Amygdala (tissue), 56 donors: Measurements from ENCODE around the gene BRIP1.
"Not testable (repeated sequence)": the region's sequence is repeated elsewhere in the genome, so short reads cannot be mapped to it uniquely, and the experiment has no call there.

Experiments
- DNase-seq, 56 donors: peaks; one replicate each; lab custom pipeline; 2025; lab: John Stamatoyannopoulos, UW

Gene BRIP1

DNA sequence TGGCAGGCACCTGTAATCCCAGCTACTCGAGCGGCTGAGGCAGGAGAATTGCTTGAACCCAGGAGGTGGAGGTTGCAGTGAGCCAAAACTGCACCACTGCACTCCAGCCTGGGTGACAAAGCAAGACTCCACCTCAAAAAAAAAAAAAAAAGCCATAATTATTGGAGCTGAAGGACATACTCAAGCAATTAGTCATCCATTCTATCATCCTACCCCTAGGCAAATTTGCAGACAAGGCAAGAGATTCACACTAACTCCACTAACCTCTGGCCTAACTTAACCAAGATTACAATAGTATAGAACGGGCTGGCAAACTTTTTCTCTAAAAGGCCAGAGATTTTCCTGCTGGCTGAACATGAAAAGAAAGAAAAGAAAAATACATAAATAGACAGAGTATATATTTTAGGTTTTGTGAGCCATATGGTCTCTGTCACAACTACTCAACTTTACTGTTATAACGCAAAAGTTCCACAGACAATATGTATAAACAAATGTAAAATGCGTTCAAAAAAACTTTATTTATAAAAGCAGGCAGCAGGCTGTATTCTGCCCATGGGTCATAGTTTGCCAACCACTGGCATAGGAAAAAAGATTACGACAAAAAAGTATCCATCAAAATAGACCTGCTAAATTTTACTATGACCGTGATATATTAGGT is 29.7 kb downstream of the BRIP1 start:
- DNase-seq: no peak

DNA sequence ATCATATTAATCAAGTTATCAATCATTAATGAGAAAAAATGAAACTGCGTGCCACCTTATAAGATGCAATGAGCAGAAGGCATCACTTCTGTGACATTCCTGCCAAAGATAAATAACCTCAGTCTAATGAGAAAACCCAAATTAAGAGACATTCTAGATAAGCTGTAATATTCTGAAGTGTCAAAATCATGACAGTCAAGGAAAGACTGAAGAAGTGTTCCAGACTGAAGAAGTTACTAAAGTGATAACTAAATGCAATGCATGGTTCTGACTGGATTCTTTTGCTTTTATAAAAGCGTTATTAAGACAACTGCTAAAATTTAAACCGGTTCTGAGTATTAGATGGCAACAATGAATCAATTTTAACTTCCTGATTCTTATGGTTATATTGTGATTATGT is 30.9 kb downstream of the BRIP1 start:
- DNase-seq: no peak

GRCh38 chr17:61831099-61831498 is 32.2 kb downstream of the BRIP1 start:
- DNase-seq: no peak

DNA sequence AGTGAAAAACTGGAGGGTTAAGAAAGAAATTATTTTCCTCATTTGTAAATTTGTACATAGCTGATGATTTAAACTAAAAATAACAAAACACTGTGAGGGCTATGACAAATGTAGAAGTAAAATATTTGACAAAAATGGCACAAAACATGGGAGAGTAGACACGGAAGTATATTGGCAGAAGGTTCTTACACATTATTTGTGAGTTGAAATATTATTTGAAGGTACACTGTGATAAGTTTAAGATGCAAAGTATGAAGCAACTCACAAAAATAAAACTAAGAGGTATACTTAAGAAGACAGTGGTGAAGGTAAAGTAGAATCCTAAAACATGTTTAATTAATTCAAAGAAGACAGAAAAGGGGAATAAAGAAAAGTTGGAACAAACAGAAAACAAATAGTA is 34.6 kb downstream of the BRIP1 start:
- DNase-seq: no peak

DNA sequence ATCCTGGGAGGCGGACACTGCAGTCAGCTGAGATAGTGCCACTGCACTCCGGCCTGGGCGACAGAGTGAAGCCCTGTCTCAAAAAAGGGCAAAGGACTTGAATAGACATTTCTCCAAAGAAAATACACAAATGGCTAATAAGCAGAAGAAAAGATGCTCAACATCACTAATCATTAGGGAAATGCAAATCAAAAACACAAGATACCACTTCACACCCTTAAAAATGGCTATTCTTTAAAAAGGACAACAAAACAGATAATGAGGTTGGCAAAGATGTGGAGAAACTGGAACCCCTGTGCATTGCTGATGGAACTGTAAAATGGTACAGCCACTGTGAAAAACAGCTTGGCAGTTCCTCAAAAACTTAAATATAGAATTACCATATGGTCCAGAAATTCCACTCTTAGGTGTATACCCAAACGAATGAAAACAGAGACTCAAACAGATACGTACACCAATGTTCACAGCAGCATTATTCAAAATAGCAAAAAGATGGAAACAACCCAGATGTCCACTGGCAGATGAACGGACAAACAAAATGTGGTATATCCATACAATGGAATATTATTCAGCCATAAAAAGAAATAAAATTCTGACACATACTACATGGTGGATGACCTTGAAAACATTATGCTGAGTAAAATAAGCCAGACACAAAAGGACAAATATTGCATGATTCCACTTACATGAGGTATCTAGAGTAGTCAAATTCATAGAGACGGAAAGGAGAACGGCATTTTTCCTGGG is 35.5 kb downstream of the BRIP1 start:
- no peak for DNase-seq

- not testable (repeated sequence) for DNase-seq
Observed at GRCh38 chr17:61826866-61827265, 36.5 kb downstream of the BRIP1 start.

GRCh38 chr17:61826198-61826597 is 37.1 kb downstream of the BRIP1 start:
- DNase-seq: not testable (repeated sequence)

DNA sequence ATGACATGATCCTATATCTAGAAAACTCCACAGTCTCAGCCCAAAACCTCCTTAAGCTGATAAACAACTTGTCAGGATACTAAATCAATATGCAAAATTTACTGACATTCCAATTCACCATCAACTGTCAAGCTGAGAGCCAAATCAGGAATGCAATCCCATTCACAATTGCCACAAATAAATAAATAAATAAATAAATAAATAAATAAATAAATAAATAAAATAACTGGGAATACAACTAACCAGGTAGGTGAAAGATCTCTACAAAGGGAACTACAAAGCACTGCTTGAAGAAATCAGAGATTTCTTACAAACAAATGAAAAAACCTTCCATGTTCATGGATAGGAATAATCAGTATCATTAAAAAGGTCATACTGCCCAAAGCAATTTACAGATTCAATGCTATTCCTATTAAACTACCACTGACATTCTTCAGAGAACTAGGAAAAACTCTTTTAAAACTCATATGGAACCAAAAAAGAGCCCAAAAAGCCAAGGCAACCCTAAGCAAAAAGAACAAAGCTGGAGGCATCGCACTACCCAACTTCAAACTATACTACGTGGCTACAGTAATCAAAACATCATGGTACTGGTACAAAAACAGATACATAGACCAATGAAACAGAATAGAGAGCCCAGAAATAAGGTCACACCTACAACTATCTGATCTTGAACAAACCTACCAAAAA is 37.7 kb downstream of the BRIP1 start:
- no peak for DNase-seq

GRCh38 chr17:61822326-61823285 is 40.7 kb downstream of the BRIP1 start:
- DNase-seq: no peak

DNA sequence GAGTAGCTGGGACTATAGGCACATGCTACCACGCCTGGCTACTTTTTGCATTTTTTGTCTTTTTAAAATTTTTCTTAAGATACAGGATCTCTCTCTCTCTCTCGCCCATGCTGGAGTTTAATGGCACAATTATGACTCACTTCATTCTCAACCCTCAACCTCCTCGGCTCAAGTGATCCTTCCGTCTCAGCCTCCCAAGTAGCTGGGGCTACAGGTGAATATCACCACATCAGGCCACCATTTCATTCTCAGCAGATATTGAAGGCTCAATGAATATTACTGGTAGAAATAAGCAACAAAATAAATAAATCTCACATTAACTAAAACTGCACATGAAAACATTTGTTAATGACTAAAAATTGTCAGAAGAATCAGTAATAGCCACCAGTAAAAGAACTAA is 41.7 kb downstream of the BRIP1 start:
- DNase-seq: no peak

- DNase-seq: not testable (repeated sequence)
Observed at GRCh38 chr17:61819265-61819664, 44.1 kb downstream of the BRIP1 start.

DNA sequence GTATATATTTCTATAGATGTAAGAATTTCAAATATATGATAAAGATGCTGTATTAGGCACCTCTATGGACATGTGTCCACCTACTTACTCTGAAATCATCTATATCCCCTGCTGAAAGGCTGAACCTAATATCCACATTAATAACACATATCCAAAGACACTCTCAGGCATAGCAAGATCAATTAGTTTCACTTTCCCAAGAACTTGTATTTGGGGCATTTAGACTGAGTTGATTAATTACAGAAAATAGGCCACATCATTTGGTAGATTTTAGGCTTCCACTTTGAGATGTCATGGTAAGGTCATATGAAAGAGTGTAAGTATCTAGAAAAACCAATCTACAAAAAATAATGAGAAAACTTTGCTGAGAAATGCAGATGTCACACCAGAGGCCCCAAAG is 45.1 kb downstream of the BRIP1 start:
- no peak for DNase-seq

DNA sequence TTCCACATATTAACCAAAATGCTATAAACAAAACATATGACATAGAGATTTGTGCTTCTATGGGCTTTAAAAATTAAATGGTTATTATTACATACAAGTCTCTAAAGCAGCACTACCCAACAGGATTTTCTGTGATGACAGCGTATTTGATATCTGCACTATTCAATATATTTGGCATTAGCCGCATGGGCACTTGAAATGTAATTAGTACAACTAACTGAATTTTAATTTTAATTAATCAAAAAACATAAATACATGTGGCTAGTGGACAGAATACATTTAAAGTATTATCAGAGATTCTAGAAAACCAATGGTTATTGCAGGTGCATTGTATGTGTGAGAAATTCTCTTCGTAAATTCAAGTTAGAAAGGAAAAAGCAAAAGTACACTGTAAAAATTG is 45.9 kb downstream of the BRIP1 start:
- no peak for DNase-seq

- peak in 1 of 56 donors; percentile 3 for DNase-seq
Observed at GRCh38 chr17:61816538-61816937, 46.8 kb downstream of the BRIP1 start.

GRCh38 chr17:61815863-61816503 is 47.3 kb downstream of the BRIP1 start:
- no peak for DNase-seq

GRCh38 chr17:61814485-61814884 is 48.8 kb downstream of the BRIP1 start:
- no peak for DNase-seq

- DNase-seq: no peak
Observed at GRCh38 chr17:61813211-61813610, 50.1 kb downstream of the BRIP1 start.

DNA sequence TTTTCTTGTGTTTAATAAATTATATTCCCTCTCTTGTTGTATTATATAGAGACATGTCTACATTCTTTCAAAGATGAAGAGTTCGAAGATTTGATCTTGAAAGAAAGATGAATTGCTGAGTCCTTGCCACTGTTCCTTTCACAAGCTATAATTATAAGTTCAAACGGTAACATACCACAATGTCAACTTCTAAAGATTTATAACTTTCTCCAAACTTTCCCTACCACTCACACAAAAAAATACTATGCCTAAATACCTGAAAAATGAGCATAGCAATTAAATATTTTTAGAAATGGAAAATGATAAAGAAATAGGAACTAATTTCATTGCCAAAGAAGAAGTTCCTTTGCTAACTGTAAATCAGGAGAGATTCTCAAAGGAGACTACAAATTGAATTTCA is 50.6 kb downstream of the BRIP1 start:
- DNase-seq: no peak

DNA sequence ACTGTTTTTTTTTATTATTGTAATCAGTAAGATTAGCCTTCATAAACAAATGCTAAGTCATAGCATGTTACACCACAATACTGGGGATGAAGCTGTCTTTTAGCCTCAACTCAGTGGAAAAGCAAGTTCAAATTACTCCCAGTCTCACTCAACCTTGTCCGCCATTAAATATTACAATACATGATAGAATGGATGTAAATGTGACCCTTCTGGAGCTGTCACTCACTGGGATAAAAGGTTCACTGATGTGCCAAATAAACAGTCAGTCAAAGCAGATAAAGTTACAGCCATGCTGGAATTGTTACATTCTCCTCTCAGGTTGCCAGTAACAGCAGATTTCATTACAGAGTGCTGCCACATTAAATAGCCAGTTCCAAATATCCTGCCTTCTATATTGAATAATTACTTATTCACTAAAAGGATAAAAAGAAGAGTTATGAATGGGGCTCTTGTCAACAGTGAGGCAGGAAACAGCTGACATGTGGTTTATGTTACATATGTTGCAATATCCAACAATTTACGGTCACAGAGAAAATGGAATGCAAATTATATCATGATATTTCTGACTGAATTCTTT is 53.4 kb downstream of the BRIP1 start:
- DNase-seq: no peak

DNA sequence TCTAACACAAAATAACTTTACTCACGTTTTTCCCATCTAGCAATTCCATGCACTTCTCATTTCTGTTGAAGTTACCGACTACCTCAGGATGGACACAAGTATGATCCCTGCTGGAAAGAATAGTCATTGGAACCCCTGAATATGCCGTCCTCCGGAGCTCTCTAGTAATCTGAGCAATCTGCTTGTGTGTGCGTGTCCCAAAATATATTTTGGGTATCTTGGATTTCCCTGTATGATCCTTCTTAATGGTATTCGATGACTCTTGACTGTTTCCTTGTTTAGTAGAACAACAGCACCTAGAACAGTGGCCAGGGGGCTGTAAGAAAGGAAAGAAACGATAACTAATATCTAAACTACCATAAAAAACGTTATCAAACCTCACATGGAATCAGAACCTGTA is 54.9 kb downstream of the BRIP1 start:
- DNase-seq: no peak
